H9 (cell line): ENCODE measurements around the gene DNM2. TPM values are rescaled to one million over a fixed set of nuclear protein-coding genes. Genes with fewer than 3 reads are reported as not detected.

ENCODE experiments used
- DNase-seq: peaks from one replicate; pipeline ENCODE4 v3.0.0-alpha.2; 2017
- H2AFZ ChIP-seq: one replicate; pipeline ENCODE4 v1.6.1; 2013; ENCODE audit warnings: mild to moderate bottlenecking, low read length, control low read depth, moderate library complexity
- H2AK5ac ChIP-seq: 2 replicates; pipeline ENCODE4 v1.6.1; 2013; ENCODE audit warnings: low read length, control low read depth, mixed read lengths; ENCODE audit not compliant: insufficient read length
- H2BK120ac ChIP-seq: one replicate; pipeline ENCODE4 v1.6.1; 2013; ENCODE audit warnings: low read depth, mild to moderate bottlenecking, low read length, control low read depth, inconsistent platforms; ENCODE audit not compliant: poor library complexity, severe bottlenecking
- H2BK12ac ChIP-seq: 2 replicates; pipeline ENCODE4 v1.6.1; 2013; ENCODE audit warnings: low read length, control low read depth, mixed read lengths, low read depth; ENCODE audit not compliant: insufficient read length
- H2BK15ac ChIP-seq: 2 replicates; pipeline ENCODE4 v1.6.1; 2013; ENCODE audit warnings: low read depth, low read length, control low read depth
- H2BK20ac ChIP-seq: one replicate; pipeline ENCODE4 v1.6.1; 2013; ENCODE audit warnings: low read depth, mild to moderate bottlenecking, low read length, control low read depth, inconsistent platforms; ENCODE audit not compliant: poor library complexity, severe bottlenecking
- H2BK5ac ChIP-seq: 2 replicates; pipeline ENCODE4 v1.6.1; 2013; ENCODE audit warnings: low read length, control low read depth, mixed read lengths; ENCODE audit not compliant: insufficient read length
- H3K14ac ChIP-seq: 2 replicates; pipeline ENCODE4 v1.6.1; 2013; ENCODE audit warnings: low read length, control low read depth; ENCODE audit not compliant: insufficient read depth
- H3K18ac ChIP-seq: 2 replicates; pipeline ENCODE4 v1.6.1; 2013; ENCODE audit warnings: low read depth, mild to moderate bottlenecking, mixed read lengths, low read length, control low read depth; ENCODE audit not compliant: insufficient read length
- H3K23ac ChIP-seq: 2 replicates; pipeline ENCODE4 v1.6.1; 2013; ENCODE audit warnings: low read length, control low read depth, mixed read lengths, low read depth; ENCODE audit not compliant: insufficient read length
- H3K23me2 ChIP-seq: 2 replicates; pipeline ENCODE4 v1.6.1; 2013; ENCODE audit warnings: low read depth, mild to moderate bottlenecking, mixed read lengths, low read length, control low read depth; ENCODE audit not compliant: insufficient read length, poor library complexity, severe bottlenecking
- H3K27ac ChIP-seq: 2 replicates; pipeline ENCODE4 v1.5.1; 2013; ENCODE audit warnings: low read length, control low read depth, mixed read lengths, low read depth; ENCODE audit not compliant: insufficient read length
- H3K27me3 ChIP-seq: 2 replicates; pipeline ENCODE4 v1.6.1; 2013; ENCODE audit warnings: low read length, control low read depth, inconsistent platforms; ENCODE audit not compliant: insufficient read depth
- H3K4ac ChIP-seq: 2 replicates; pipeline ENCODE4 v1.6.1; 2013; ENCODE audit warnings: low read depth, mild to moderate bottlenecking, control low read depth, inconsistent platforms, low read length, moderate library complexity
- H3K4me1 ChIP-seq: 2 replicates; pipeline ENCODE4 v1.6.1; 2013; ENCODE audit warnings: low read length, control low read depth, inconsistent platforms; ENCODE audit not compliant: insufficient read depth
- H3K4me2 ChIP-seq: 2 replicates; pipeline ENCODE4 v1.6.1; 2013; ENCODE audit warnings: low read length, control low read depth, mixed read lengths; ENCODE audit not compliant: insufficient read length, insufficient read depth
- H3K56ac ChIP-seq: 2 replicates; pipeline ENCODE4 v1.6.1; 2013; ENCODE audit warnings: low read depth, mild to moderate bottlenecking, mixed read lengths, low read length, control low read depth; ENCODE audit not compliant: insufficient read length
- H3K79me1 ChIP-seq: 2 replicates; pipeline ENCODE4 v1.6.1; 2013; ENCODE audit warnings: low read depth, mild to moderate bottlenecking, moderate library complexity, low read length, control low read depth, inconsistent platforms; ENCODE audit not compliant: insufficient read depth, poor library complexity, severe bottlenecking
- H3K79me2 ChIP-seq: 2 replicates; pipeline ENCODE4 v1.6.1; 2013; ENCODE audit warnings: low read length, control low read depth, inconsistent platforms; ENCODE audit not compliant: insufficient read depth
- H3K9ac ChIP-seq: 2 replicates; pipeline ENCODE4 v1.6.1; 2013; ENCODE audit warnings: low read length, control low read depth, mixed read lengths; ENCODE audit not compliant: insufficient read length; ENCODE audit errors: extremely low read depth
- H3K9me3 ChIP-seq: one replicate; pipeline ENCODE4 v1.6.1; 2013; ENCODE audit warnings: low read depth, low read length, inconsistent platforms; ENCODE audit not compliant: control insufficient read depth
- H3T11ph ChIP-seq: one replicate; pipeline ENCODE4 v1.6.1; 2013; ENCODE audit warnings: mild to moderate bottlenecking, low read length, control low read depth, inconsistent platforms
- H4K20me1 ChIP-seq: one replicate; pipeline ENCODE4 v1.6.1; 2013; ENCODE audit not compliant: control insufficient read depth, insufficient read length, insufficient read depth
- H4K5ac ChIP-seq: 2 replicates; pipeline ENCODE4 v1.6.1; 2013; ENCODE audit warnings: low read depth, mild to moderate bottlenecking, mixed read lengths, low read length, control low read depth; ENCODE audit not compliant: insufficient read length
- H4K8ac ChIP-seq: replicated peaks from 2 replicates; pipeline ENCODE4 v1.6.1; 2013; ENCODE audit warnings: low read length, control low read depth, mixed read lengths, low read depth; ENCODE audit not compliant: insufficient read length
- H4K91ac ChIP-seq: 2 replicates; pipeline ENCODE4 v1.6.1; 2013; ENCODE audit warnings: low read depth, mild to moderate bottlenecking, moderate library complexity, mixed read lengths, low read length, control low read depth; ENCODE audit not compliant: insufficient read length
- H3K27ac Mint-ChIP-seq, 3 experiments: 2 replicates in 2 of 3; 3 replicates in 1 of 3; pipeline ENCODE4 v1.8.0; 2020 to 2021; ENCODE audit warnings: mixed read lengths in 3 of 3, mild to moderate bottlenecking in 1 of 3, moderate library complexity in 1 of 3
- H3K27me3 Mint-ChIP-seq: 2 replicates; pipeline ENCODE4 v1.8.0; 2021; ENCODE audit warnings: low read depth, mild to moderate bottlenecking, moderate library complexity, mixed read lengths
- H3K36me3 Mint-ChIP-seq, 3 experiments: 2 replicates in 2 of 3; 3 replicates in 1 of 3; pipeline ENCODE4 v1.8.0; 2020 to 2021; ENCODE audit warnings: low read depth in 3 of 3, mixed read lengths in 3 of 3; ENCODE audit not compliant: insufficient read depth in 1 of 3
- H3K4me1 Mint-ChIP-seq, 2 experiments: 2 replicates each; pipeline ENCODE4 v1.8.0; 2020; ENCODE audit warnings: mixed read lengths in 2 of 2
- H3K4me3 Mint-ChIP-seq, 2 experiments: 2 replicates in 1 of 2; 3 replicates in 1 of 2; pipeline ENCODE4 v1.8.0; 2020 to 2021; ENCODE audit warnings: mild to moderate bottlenecking in 2 of 2, mixed read lengths in 2 of 2, moderate library complexity in 1 of 2
- H3K9me3 Mint-ChIP-seq, 2 experiments: 2 replicates in 1 of 2; 3 replicates in 1 of 2; pipeline ENCODE4 v1.8.0; 2020; ENCODE audit warnings: mild to moderate bottlenecking in 2 of 2, mixed read lengths in 2 of 2, moderate library complexity in 1 of 2
- CTCF ChIP-seq: fragments of 200-600 bp; sonication (generic); conservative IDR thresholded peaks from 3 replicates; pipeline ENCODE4 v1.8.0; 2021; ENCODE audit warnings: antibody characterized with exemption, mild to moderate bottlenecking
- WGBS: extraction: QIAGEN DNeasy Blood & Tissue Kit; methylation state at CpG from one replicate; pipeline ENCODE4 v1.1.7; 2013; ENCODE audit warnings: missing lambda C conversion rate, low lambda C conversion rate, mixed read lengths; ENCODE audit not compliant: insufficient read length; ENCODE audit errors: extremely low coverage; 5-methylcytosine and 5-hydroxymethylcytosine counted together
- total RNA-seq: library from RNA; stranded (reverse); gene quantifications from 2 replicates; pipeline ENCODE4 v1.2.1, GENCODE V29; 2021

The DNM2 gene
- total RNA-seq, 1 experiment from 2014 or later = 152 TPM

GRCh38 chr19:10826846-10827245 lies 109.0 kb downstream of the DNM2 start:
- H3K9me3 Mint-ChIP-seq = no peaks in the 10 kb centered on the region
- no CpG with 5 or more reads among the region's 6 CpGs for WGBS

More at GRCh38 chr19:10826846-10827245, 109.0 kb downstream of the DNM2 start:
- H3K79me2 ChIP-seq = no peaks in the 10 kb centered on the region
- no peak overlapping the region for H2BK12ac ChIP-seq
- H4K91ac ChIP-seq = no peak overlapping the region
- no peak overlapping the region for H3K4me2 ChIP-seq
- no peak overlapping the region for H4K5ac ChIP-seq
- H4K20me1 ChIP-seq = no peaks in the 10 kb centered on the region
- no peak overlapping the region for H2BK120ac ChIP-seq
- H2BK5ac ChIP-seq = no peak overlapping the region
- no peak overlapping the region for H3K23ac ChIP-seq
- Mint-ChIP-seq H3K27ac (no peak overlapping the region), H3K4me3 (no peak overlapping the region), H3K27me3 (no peaks in the 10 kb centered on the region), H3K4me1 (no peaks in the 10 kb centered on the region), H3K36me3 (peaks cover 19 to 47% (median 33%) of the 10 kb centered on the region in 3 experiments; a peak in 5 of 7 replicates)
- H2BK15ac ChIP-seq = no peak overlapping the region
- H4K8ac ChIP-seq = no peak overlapping the region
- H3T11ph ChIP-seq = no peak overlapping the region
- H3K4me1 ChIP-seq = no peaks in the 10 kb centered on the region
- no peak for DNase-seq
- TF ChIP-seq CTCF = no peak
- no peaks in the 10 kb centered on the region for H3K23me2 ChIP-seq
- no peak overlapping the region for H2AK5ac ChIP-seq
- no peaks in the 10 kb centered on the region for H3K79me1 ChIP-seq
- no peaks in the 10 kb centered on the region for H3K9me3 ChIP-seq
- H3K56ac ChIP-seq = no peak overlapping the region
- H3K27ac ChIP-seq = no peak overlapping the region
- H2BK20ac ChIP-seq = no peak overlapping the region
- H3K9ac ChIP-seq = no peak overlapping the region
- H3K14ac ChIP-seq = no peak overlapping the region
- no peak overlapping the region for H2AFZ ChIP-seq
- H3K18ac ChIP-seq = no peak overlapping the region
- no peaks in the 10 kb centered on the region for H3K27me3 ChIP-seq
- no peak overlapping the region for H3K4ac ChIP-seq
